Endothelial cell of umbilical vein (primary cell): ENCODE data around the gene CLBA1. TPM values are rescaled to one million over a fixed set of nuclear protein-coding genes. Genes with fewer than 3 reads are reported as not detected.

Experiments
- BruUV-seq: library from RNA; stranded (reverse); fragments of 400-500 nt; replicated peaks from 2 replicates; lab custom pipeline; 2021; lab: Mats Ljungman, UMichigan
- CTCF ChIA-PET: fragments of 300-600, 350-600 bp; sonication (Branson Sonifier 250); formaldehyde crosslinking; loops from one replicate; lab custom pipeline; 2021; ENCODE audit warnings: antibody characterized with exemption, inconsistent platforms; lab: Charles Lee
- POLR2A ChIA-PET: fragments of 300-600, 350-600 bp; sonication (Branson Sonifier 250); formaldehyde crosslinking; loops from one replicate; lab custom pipeline; 2021; ENCODE audit warnings: antibody characterized with exemption, inconsistent platforms; lab: Charles Lee
- DNase-seq: peaks from one replicate; pipeline ENCODE4 v3.0.0-alpha.2; 2011; ENCODE audit warnings: low read depth, low spot score
- FAIRE-seq: peaks from 2 replicates; lab custom pipeline; 2011; peaks lifted over from hg19 to GRCh38; lab: Jason Lieb, UNC
- H2AFZ ChIP-seq: 2 replicates; pipeline ENCODE4 v1.6.0; 2012; ENCODE audit warnings: low read depth, low read length, control low read depth, inconsistent platforms
- H3K27ac ChIP-seq: 2 replicates; pipeline ENCODE4 v1.5.1; 2011; ENCODE audit warnings: low read depth, mild to moderate bottlenecking, control low read depth, low read length, moderate library complexity; ENCODE audit not compliant: insufficient read depth
- H3K27me3 ChIP-seq, 2 experiments: 2 replicates each; pipeline versions ENCODE4 v1.6.0 to v1.6.1; 2011; ENCODE audit warnings: low read length in 2 of 2, mixed read lengths in 1 of 2; ENCODE audit not compliant: control insufficient read depth in 2 of 2, insufficient read depth in 2 of 2
- H3K36me3 ChIP-seq, 2 experiments: 2 replicates in 1 of 2; 3 replicates in 1 of 2; pipeline ENCODE4 v1.5.1; 2011; ENCODE audit warnings: low read length in 2 of 2, mild to moderate bottlenecking in 1 of 2, moderate library complexity in 1 of 2; ENCODE audit not compliant: control insufficient read depth in 2 of 2, insufficient read depth in 2 of 2; ENCODE audit errors: extremely low read depth in 1 of 2
- H3K4me1 ChIP-seq: 3 replicates; pipeline ENCODE4 v1.5.1; 2011; ENCODE audit warnings: mild to moderate bottlenecking, low read length; ENCODE audit not compliant: control insufficient read depth, insufficient read depth; ENCODE audit errors: extremely low read depth
- H3K4me2 ChIP-seq: 2 replicates; pipeline ENCODE4 v1.6.1; 2011; ENCODE audit warnings: low read length, control low read depth, mixed read lengths; ENCODE audit not compliant: insufficient read depth
- H3K4me3 ChIP-seq, 3 experiments: fragments of 200-600 bp in 1 of 3; sonication (generic), shearing (Covaris generic) in 1 of 3; replicated peaks in 1 of 3; 2 replicates each; pipeline ENCODE4 v1.5.1; 2011 to 2016; ENCODE audit warnings: control low read depth in 3 of 3, low read length in 3 of 3, mild to moderate bottlenecking in 2 of 3, inconsistent platforms in 1 of 3, low read depth in 1 of 3, moderate library complexity in 1 of 3; ENCODE audit not compliant: insufficient read depth in 1 of 3
- H3K79me2 ChIP-seq: 2 replicates; pipeline ENCODE4 v1.6.0; 2012; ENCODE audit warnings: low read length, inconsistent platforms; ENCODE audit not compliant: control insufficient read depth, insufficient read depth
- H3K9ac ChIP-seq: replicated peaks from 2 replicates; pipeline ENCODE3; 2011; ENCODE audit warnings: low read length, control low read depth; ENCODE audit not compliant: insufficient read depth; ENCODE audit errors: extremely low read depth
- H3K9me1 ChIP-seq: replicated peaks from 3 replicates; pipeline ENCODE4 v1.6.0; 2011; ENCODE audit warnings: mild to moderate bottlenecking, low read length; ENCODE audit not compliant: control insufficient read depth, insufficient read depth; ENCODE audit errors: extremely low read depth
- H3K9me3 ChIP-seq: replicated peaks from 2 replicates; pipeline ENCODE4 v1.5.1; 2012; ENCODE audit warnings: low read length, inconsistent platforms; ENCODE audit not compliant: control insufficient read depth, insufficient read depth
- H4K20me1 ChIP-seq: replicated peaks from 2 replicates; pipeline ENCODE3; 2011; ENCODE audit warnings: mild to moderate bottlenecking, low read length; ENCODE audit not compliant: control insufficient read depth, insufficient read depth; ENCODE audit errors: extremely low read depth
- EZH2 ChIP-seq: IDR thresholded peaks from 2 replicates; pipeline ENCODE4 v1.6.1; 2012; ENCODE audit warnings: borderline replicate concordance, low read depth, mild to moderate bottlenecking, moderate library complexity, low read length, inconsistent platforms; ENCODE audit not compliant: severe bottlenecking
- FOS ChIP-seq: IDR thresholded peaks from 2 replicates; pipeline ENCODE4 v1.6.1; 2011; ENCODE audit warnings: mild to moderate bottlenecking, low read length, moderate library complexity, borderline replicate concordance; ENCODE audit not compliant: insufficient read depth
- GATA2 ChIP-seq: IDR thresholded peaks from 2 replicates; pipeline ENCODE4 v1.7.0; 2011; ENCODE audit warnings: low read depth, mild to moderate bottlenecking, moderate library complexity, mixed read lengths, low read length; ENCODE audit not compliant: insufficient read length, insufficient read depth
- JUN ChIP-seq: IDR thresholded peaks from 2 replicates; pipeline ENCODE4 v1.6.1; 2011; ENCODE audit warnings: borderline replicate concordance, low read depth; ENCODE audit not compliant: insufficient read length, insufficient read depth
- MYC ChIP-seq: IDR thresholded peaks from one replicate; pipeline ENCODE4 v1.6.1; 2011; ENCODE audit warnings: mild to moderate bottlenecking, low read depth, low read length
- POLR2A ChIP-seq: IDR thresholded peaks from 2 replicates; pipeline ENCODE4 v1.6.1; 2012; ENCODE audit warnings: low read depth, mild to moderate bottlenecking, control low read depth, low read length
- POLR2AphosphoS5 ChIP-seq: IDR thresholded peaks from 2 replicates; pipeline ENCODE4 v1.6.1; 2012; ENCODE audit warnings: low read depth, mild to moderate bottlenecking, control low read depth, low read length, moderate library complexity; ENCODE audit not compliant: insufficient read depth
- dilution Hi-C: fragments of 300-500 bp; cut with MboI; formaldehyde crosslinking; loops from one replicate; pipeline ENCODE4 v1.15.0; 2019; ENCODE audit warnings: low sequenced_read_pairs; ENCODE audit not compliant: extremely low pct_ligation_motif_present
- intact Hi-C: fragments of 100-400 bp; cut with micrococcal nuclease; formaldehyde crosslinking; loops from one replicate; pipeline ENCODE4 v1.10.0; 2022
- polyA plus RNA-seq, 4 experiments: library from polyadenylated mRNA; depleted of rRNA in 3 of 4; stranded (reverse) in 3 of 4; unstranded in 1 of 4; fragments of >200 nt; gene quantifications; 2 replicates each; pipeline versions ENCODE4 v1.2.1 to v1.2.3, GENCODE V29; 2011 to 2012; ENCODE audit warnings: missing spikeins in 1 of 4
- total RNA-seq: library from RNA; stranded (reverse); gene quantifications from 2 replicates; pipeline ENCODE4 v1.2.3, GENCODE V29; 2021
- TF ChIP-seq, protein P1 (sequence below), 2 donors: IDR thresholded peaks; 1 replicate in 1 of 2; 2 replicates in 1 of 2; pipeline ENCODE4 v1.5.1; 2011; ENCODE audit warnings: low read length in 2 of 2, mild to moderate bottlenecking in 2 of 2, moderate library complexity in 2 of 2, control low read depth in 1 of 2, inconsistent platforms in 1 of 2, low read depth in 1 of 2; ENCODE audit not compliant: insufficient read depth in 1 of 2; ENCODE audit errors: extremely low read depth in 1 of 2
- TF ChIP-seq, protein P2 (sequence below): IDR thresholded peaks from 2 replicates; pipeline ENCODE4 v1.6.1; 2011; ENCODE audit not compliant: insufficient read depth, insufficient read length

CLBA1 gene
- total and polyA plus RNA-seq, 2 donors (not counting 3 experiments of a cell fraction or from before 2014, with no cell fraction given) = 5.2 to 5.3 TPM

DNA sequence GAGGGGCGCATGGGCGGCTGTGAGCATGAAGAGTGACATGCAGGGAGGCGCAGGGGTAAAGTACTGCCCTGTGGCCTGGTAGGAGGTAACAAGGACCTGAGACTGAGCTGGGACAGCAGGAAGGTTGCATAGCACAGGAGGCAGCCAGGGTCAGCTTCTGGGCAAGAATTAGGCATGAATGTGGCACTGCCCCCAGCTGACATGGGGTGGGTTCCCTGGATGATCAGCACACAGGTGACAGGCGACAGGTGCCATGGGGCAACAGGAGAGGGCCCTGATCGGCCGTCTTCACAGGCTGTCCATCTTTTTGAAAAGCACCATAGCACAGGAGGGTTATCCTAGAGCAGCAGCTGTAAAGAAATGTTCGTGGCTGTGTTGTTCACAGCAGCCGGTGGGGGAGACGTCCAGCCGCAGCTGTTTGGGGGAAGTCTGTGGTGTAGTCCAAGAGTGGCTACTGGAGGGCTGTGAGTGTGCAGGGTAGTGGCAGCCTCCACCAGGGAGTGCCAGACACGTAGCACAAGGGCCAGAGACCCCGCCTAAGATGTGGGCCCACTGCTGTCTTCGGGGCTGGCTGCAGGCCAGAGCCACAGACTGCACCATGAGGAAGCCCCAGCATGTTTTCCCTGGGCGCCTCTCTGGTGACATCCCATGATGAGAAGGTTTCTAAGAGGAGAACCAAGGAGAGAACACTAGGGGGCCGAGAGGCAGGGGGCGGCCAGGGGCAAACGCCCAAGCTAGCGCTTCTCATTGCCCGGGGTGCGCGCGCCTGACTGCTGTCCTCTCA, 8.4 kb downstream of the CLBA1 start:
- H2AFZ ChIP-seq = no peak overlapping the region
- FAIRE-seq (no peak), DNase-seq (no peak)
- peaks cover 0 to 2% of the 10 kb centered on the region in 2 experiments for H3K36me3 ChIP-seq
- H3K4me3 ChIP-seq = no peak overlapping the region
- POLR2A ChIA-PET = interaction anchor here (0.6 kb wide), 1 partner anchor 147 kb away, joined by 3 read pairs; no protein-coding TSS in a partner anchor
- dilution Hi-C loops = no loop called here
- no TSS peak for BruUV-seq
- no peaks in the 10 kb centered on the region for H3K79me2 ChIP-seq
- H3K9me3 ChIP-seq = no peaks in the 10 kb centered on the region
- no peaks in the 10 kb centered on the region for H3K4me1 ChIP-seq
- no peak overlapping the region for H3K9ac ChIP-seq
- intact Hi-C loops = no loop called here
- H3K27me3 ChIP-seq = no peaks in the 10 kb centered on the region
- H3K9me1 ChIP-seq = no peaks in the 10 kb centered on the region
- H4K20me1 ChIP-seq = no peaks in the 10 kb centered on the region
- no peak overlapping the region for H3K4me2 ChIP-seq
- CTCF ChIA-PET = interaction anchor here (1.1 to 2.7 kb wide), 5 partner anchors 9 to 52 kb away, joined by 3 to 14 read pairs (median 3); partner anchors contain the start of gene CLBA1
- no peak overlapping the region for H3K27ac ChIP-seq
- TF ChIP-seq POLR2A (no peak), POLR2AphosphoS5 (no peak), FOS (no peak)
- TF ChIP-seq, protein P1, sequence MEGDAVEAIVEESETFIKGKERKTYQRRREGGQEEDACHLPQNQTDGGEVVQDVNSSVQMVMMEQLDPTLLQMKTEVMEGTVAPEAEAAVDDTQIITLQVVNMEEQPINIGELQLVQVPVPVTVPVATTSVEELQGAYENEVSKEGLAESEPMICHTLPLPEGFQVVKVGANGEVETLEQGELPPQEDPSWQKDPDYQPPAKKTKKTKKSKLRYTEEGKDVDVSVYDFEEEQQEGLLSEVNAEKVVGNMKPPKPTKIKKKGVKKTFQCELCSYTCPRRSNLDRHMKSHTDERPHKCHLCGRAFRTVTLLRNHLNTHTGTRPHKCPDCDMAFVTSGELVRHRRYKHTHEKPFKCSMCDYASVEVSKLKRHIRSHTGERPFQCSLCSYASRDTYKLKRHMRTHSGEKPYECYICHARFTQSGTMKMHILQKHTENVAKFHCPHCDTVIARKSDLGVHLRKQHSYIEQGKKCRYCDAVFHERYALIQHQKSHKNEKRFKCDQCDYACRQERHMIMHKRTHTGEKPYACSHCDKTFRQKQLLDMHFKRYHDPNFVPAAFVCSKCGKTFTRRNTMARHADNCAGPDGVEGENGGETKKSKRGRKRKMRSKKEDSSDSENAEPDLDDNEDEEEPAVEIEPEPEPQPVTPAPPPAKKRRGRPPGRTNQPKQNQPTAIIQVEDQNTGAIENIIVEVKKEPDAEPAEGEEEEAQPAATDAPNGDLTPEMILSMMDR (IDR thresholded peaks at IDR 0.05; ENCODE audit: extremely low read depth in 1 of 2, insufficient read depth in 1 of 2, low read depth in 1 of 2, low read length in 2 of 2) = no peak

DNA sequence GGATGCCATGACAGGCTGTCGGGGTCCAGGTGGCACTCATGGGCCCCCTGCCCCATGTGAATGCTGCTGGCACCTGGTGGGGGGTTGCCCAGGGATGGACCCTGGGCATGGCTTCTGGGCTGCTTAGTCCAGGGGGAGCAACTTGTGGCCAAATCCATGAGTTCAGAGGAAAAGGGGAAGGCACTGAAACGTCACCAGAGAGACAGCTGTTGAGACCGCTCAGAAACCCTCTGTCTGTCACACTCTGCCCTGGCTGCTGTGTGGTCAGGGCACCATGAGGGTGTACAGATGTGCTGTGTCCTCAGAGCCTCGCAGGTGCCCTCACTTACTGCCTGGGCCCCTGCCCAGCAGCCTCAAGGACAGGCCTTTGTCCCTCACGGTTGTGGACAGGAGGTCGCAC, 9.4 kb downstream of the CLBA1 start:
- no peak for FAIRE-seq
- POLR2A ChIA-PET = no interaction called here
- Histone ChIP-seq H3K36me3 (peaks cover 0 to 2% of the 10 kb centered on the region in 2 experiments), H3K4me2 (no peak overlapping the region), H3K9ac (no peak overlapping the region), H3K9me3 (no peaks in the 10 kb centered on the region), H2AFZ (no peak overlapping the region), H4K20me1 (no peaks in the 10 kb centered on the region), H3K27me3 (no peaks in the 10 kb centered on the region), H3K4me1 (no peaks in the 10 kb centered on the region), H3K79me2 (no peaks in the 10 kb centered on the region), H3K4me3 (no peak overlapping the region), H3K9me1 (no peaks in the 10 kb centered on the region), H3K27ac (no peak overlapping the region)
- dilution Hi-C loops (no loop called here), intact Hi-C loops (no loop called here)
- BruUV-seq = no TSS peak
- TF ChIP-seq JUN = no peak
- TF ChIP-seq, protein P2, sequence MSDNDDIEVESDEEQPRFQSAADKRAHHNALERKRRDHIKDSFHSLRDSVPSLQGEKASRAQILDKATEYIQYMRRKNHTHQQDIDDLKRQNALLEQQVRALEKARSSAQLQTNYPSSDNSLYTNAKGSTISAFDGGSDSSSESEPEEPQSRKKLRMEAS = no peak
- no peak for TF ChIP-seq EZH2
- no peak for TF ChIP-seq MYC
- no peak for TF ChIP-seq GATA2
- TF ChIP-seq, protein P1 (IDR thresholded peaks at IDR 0.05; ENCODE audit: extremely low read depth in 1 of 2, insufficient read depth in 1 of 2, low read depth in 1 of 2, low read length in 2 of 2) = no peak
- no peak for TF ChIP-seq POLR2AphosphoS5
- no peak for TF ChIP-seq FOS
- no peak for DNase-seq
- CTCF ChIA-PET = interaction anchor here (1.0 to 2.7 kb wide), 4 partner anchors 9 to 51 kb away, joined by 3 to 14 read pairs (median 3); partner anchors contain the start of gene CLBA1
